Parietal lobe (tissue), 1 donor: ENCODE measurements around the gene VRK2. TPM values are rescaled to one million over a fixed set of nuclear protein-coding genes. Genes with fewer than 3 reads are reported as not detected.

Experiments
- total RNA-seq: library from RNA; depleted of rRNA; stranded (reverse); fragments of >200 nt; gene quantifications from one replicate; pipeline ENCODE4 v1.2.3, GENCODE V29; 2014

VRK2 gene
- total RNA-seq = 6.6 TPM

DNA sequence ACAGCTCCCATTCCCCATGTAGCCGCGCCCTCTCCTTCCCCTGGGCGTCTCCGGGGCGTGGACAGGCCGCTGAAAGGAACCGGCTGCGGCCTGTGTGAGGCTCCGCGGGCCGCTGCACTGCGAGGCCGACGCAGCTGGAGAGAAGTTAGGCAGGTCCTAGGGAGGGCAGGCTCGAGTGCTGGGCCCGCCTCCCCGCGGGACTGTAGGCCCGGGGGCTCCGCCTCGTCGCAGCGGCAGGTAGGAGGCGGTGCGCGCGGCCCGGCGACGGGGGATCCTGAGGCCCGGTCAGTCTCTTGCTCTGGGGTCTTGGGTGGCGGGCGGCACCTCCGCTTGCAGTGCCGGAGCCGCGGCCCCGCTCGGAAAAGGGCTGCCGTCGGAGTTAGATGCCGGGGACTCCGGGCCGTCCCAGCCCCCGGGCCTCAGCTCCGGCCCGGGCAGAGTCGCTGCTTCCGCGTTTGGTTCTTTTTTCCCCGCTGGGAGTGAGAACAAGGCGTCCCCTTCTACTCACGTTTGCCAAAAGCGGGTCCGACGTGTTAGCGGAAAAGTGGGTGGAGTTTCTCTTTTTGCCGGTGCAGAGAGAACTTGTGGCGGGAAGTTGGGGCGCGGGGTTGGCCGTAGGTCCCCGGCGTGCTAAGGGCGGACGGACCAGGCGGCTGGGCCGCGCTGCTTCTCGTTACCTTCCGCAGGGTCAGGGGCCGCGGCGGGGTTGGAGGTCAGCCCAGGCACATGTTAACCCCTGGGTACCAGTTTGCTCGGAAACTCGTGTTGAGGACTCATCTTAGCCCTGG, at the start of gene VRK2:
Gene VRK2, plus strand, starts transcription at position 222 of the 788 bp plus-strand sequence. CDS start 2,026 bp downstream, outside the sequence.

Other genes with a start within 250 kb of the VRK2 start
- 88.9 TPM for gene FANCL, start 194.5 kb downstream of the VRK2 start, total RNA-seq